Transverse colon (tissue), 4 donors: Measurements from ENCODE around the gene FAM131B. TPM values are rescaled to one million over a fixed set of nuclear protein-coding genes. Genes with fewer than 3 reads are reported as not detected.

Source experiments
- DNase-seq: peaks from one replicate; pipeline ENCODE4 v3.0.0-alpha.2; 2019
- H3K27ac ChIP-seq, 4 donors: fragments of 200-600 bp; sonication (generic); 2 replicates each; pipeline ENCODE4 v1.5.1; 2016 to 2018; ENCODE audit warnings: inconsistent platforms in 4 of 4
- H3K27me3 ChIP-seq: fragments of 200-600 bp; sonication (generic); 2 replicates; pipeline ENCODE4 v1.5.1; 2017; ENCODE audit warnings: inconsistent platforms
- H3K36me3 ChIP-seq, 4 donors: fragments of 200-600 bp; sonication (generic); 2 replicates each; pipeline ENCODE4 v1.5.1; 2017 to 2019; ENCODE audit warnings: inconsistent platforms in 4 of 4
- H3K4me1 ChIP-seq, 4 donors: fragments of 200-600 bp; sonication (generic); 2 replicates each; pipeline ENCODE4 v1.5.1; 2017 to 2020; ENCODE audit warnings: inconsistent platforms in 4 of 4
- H3K4me3 ChIP-seq, 4 donors: fragments of 200-600 bp; sonication (generic); 1 replicate in 1 of 4; 2 replicates in 3 of 4; pipeline versions ENCODE4 v1.5.1 to v1.6.1; 2017 to 2019; ENCODE audit warnings: inconsistent platforms in 4 of 4
- H3K9me3 ChIP-seq, 2 donors: fragments of 200-600 bp; sonication (generic); 2 replicates each; pipeline ENCODE4 v1.5.1; 2017 to 2019; ENCODE audit warnings: inconsistent platforms in 2 of 2
- CTCF ChIP-seq, 5 experiments: fragments of 200-600 bp in 3 of 5; fragments of 450-650 bp in 2 of 5; sonication (generic) in 3 of 5; IDR thresholded peaks; 1 replicate in 2 of 5; 2 replicates in 3 of 5; pipeline ENCODE4 v1.5.1; 2016 to 2017; ENCODE audit warnings: antibody characterized with exemption in 5 of 5, inconsistent platforms in 3 of 5, mild to moderate bottlenecking in 2 of 5, moderate library complexity in 1 of 5
- EP300 ChIP-seq: sonication (generic); formaldehyde crosslinking; IDR thresholded peaks from one replicate; pipeline ENCODE4 v1.6.1; 2017; ENCODE audit warnings: antibody characterized with exemption, low read depth
- POLR2A ChIP-seq: fragments of 450-650 bp; IDR thresholded peaks from one replicate; pipeline ENCODE4 v1.6.1; 2016; ENCODE audit warnings: antibody characterized with exemption, mild to moderate bottlenecking, moderate library complexity
- POLR2AphosphoS5 ChIP-seq, 3 donors: sonication (generic); formaldehyde crosslinking; IDR thresholded peaks; one replicate each; pipeline ENCODE4 v1.6.1; 2016; ENCODE audit warnings: antibody characterized with exemption in 3 of 3
- WGBS, 2 donors: methylation state at CpG; one replicate each; pipeline ENCODE4 v1.1.5; 2018; ENCODE audit warnings: low coverage in 1 of 2; 5-methylcytosine and 5-hydroxymethylcytosine counted together
- in situ Hi-C, 4 donors: fragments of 200-750 bp; cut with MboI; loops; one replicate each; pipeline versions ENCODE4 v1.15.0 to v1.15.1; 2017; ENCODE audit warnings: low sequenced_read_pairs in 3 of 4, low pct_ligation_motif_present in 1 of 4, low pct_unique_long_range_greater_than_20kb in 1 of 4
- intact Hi-C: fragments of 100-400 bp; cut with DNase I; formaldehyde crosslinking; loops from one replicate; pipeline ENCODE4 v1.15.1; 2023; ENCODE audit warnings: low total_unique reads
- total RNA-seq, 4 donors: library from RNA; depleted of rRNA; stranded (reverse); fragments of >200 nt; gene quantifications; one replicate each; pipeline ENCODE4 v1.1.0, GENCODE V29; 2016

FAM131B gene
- total RNA-seq, 4 donors from 2014 or later, result 2.2 to 33.4 (median 4.7) TPM

GRCh38 chr7:143376396-143376795 lies 13.9 kb upstream of the FAM131B start:
- H3K36me3 ChIP-seq, result no peaks in the 10 kb centered on the region
- no peaks in the 10 kb centered on the region for H3K27me3 ChIP-seq
- no peak for TF ChIP-seq CTCF (IDR thresholded peaks at IDR 0.05)
- TF ChIP-seq POLR2A, result no peak
- TF ChIP-seq POLR2AphosphoS5 (IDR thresholded peaks at IDR 0.05), result peak in 1 of 3 donors; percentile 10
- no peak overlapping the region for H3K4me3 ChIP-seq
- in situ Hi-C loops, result no loop called here
- H3K4me1 ChIP-seq, result peaks cover 12 to 43% (median 16%) of the 10 kb centered on the region in 4 donors
- 33 to 69% methylated on average over 2 to 5 of the region's 5 CpGs for WGBS, 2 donors
- peak overlapping the region; percentile 26 to 97 (median 72) for H3K27ac ChIP-seq
- intact Hi-C loops, result no loop called here
- DNase-seq, result no peak
- H3K9me3 ChIP-seq, result no peaks in the 10 kb centered on the region

GRCh38 chr7:143375298-143376034 lies 13.0 kb upstream of the FAM131B start:
- H3K4me1 ChIP-seq, result peaks cover 14 to 51% (median 18%) of the 10 kb centered on the region in 4 donors
- no peak for DNase-seq
- H3K9me3 ChIP-seq, result no peaks in the 10 kb centered on the region
- intact Hi-C loops (no loop called here), in situ Hi-C loops (no loop called here)
- H3K36me3 ChIP-seq, result no peaks in the 10 kb centered on the region
- H3K4me3 ChIP-seq, result no peak overlapping the region
- H3K27me3 ChIP-seq, result no peaks in the 10 kb centered on the region
- TF ChIP-seq CTCF (IDR thresholded peaks at IDR 0.05) (no peak), POLR2A (no peak)
- 83 to 87% methylated on average over 2 to 7 of the region's 7 CpGs for WGBS, 2 donors
- H3K27ac ChIP-seq, result peak overlapping the region; percentile 26 to 97 (median 67)

GRCh38 chr7:143374561-143374960 lies 12.0 kb upstream of the FAM131B start:
- WGBS, 2 donors, result 77 to 87% methylated on average over 5 of the region's 5 CpGs
- Histone ChIP-seq H3K36me3 (no peaks in the 10 kb centered on the region), H3K27ac (no peak overlapping the region), H3K27me3 (no peaks in the 10 kb centered on the region), H3K9me3 (no peaks in the 10 kb centered on the region), H3K4me3 (no peak overlapping the region), H3K4me1 (peaks cover 10 to 55% (median 20%) of the 10 kb centered on the region in 4 donors)
- no peak for DNase-seq
- intact Hi-C loops (no loop called here), in situ Hi-C loops (no loop called here)
- TF ChIP-seq POLR2AphosphoS5 (IDR thresholded peaks at IDR 0.05) (no peak), CTCF (IDR thresholded peaks at IDR 0.05) (no peak)

GRCh38 chr7:143373255-143373794 lies 10.8 kb upstream of the FAM131B start:
- Histone ChIP-seq H3K27ac (no peak overlapping the region), H3K27me3 (no peaks in the 10 kb centered on the region), H3K4me3 (no peak overlapping the region), H3K4me1 (peaks cover 0 to 56% (median 19%) of the 10 kb centered on the region in 4 donors), H3K36me3 (no peaks in the 10 kb centered on the region), H3K9me3 (no peaks in the 10 kb centered on the region)
- WGBS, 2 donors, result 88 to 90% methylated on average over 3 to 4 of the region's 4 CpGs
- TF ChIP-seq EP300 (no peak), POLR2AphosphoS5 (IDR thresholded peaks at IDR 0.05) (no peak), CTCF (IDR thresholded peaks at IDR 0.05) (no peak), POLR2A (no peak)
- intact Hi-C loops (no loop called here), in situ Hi-C loops (no loop called here)
- no peak for DNase-seq
